ENCODE results near the gene PRSS53.
"Not testable (repeated sequence)": the region's sequence is repeated elsewhere in the genome, so short reads cannot be mapped to it uniquely, and the experiment has no call there.

PRSS53 gene

GRCh38 chr16:31088459-31089183, at the start of gene PRSS53:
Gene PRSS53 (minus strand): TSS chr16:31088943. CDS start chr16:31088809, 134 bp downstream.
- DNase-seq (ENCODE audit: low read depth in 2 of 2, low spot score in 1 of 2): no peak

GRCh38 chr16:31136822-31137499, 48.2 kb upstream of the PRSS53 start:
- not testable (repeated sequence) for DNase-seq (ENCODE audit: low read depth in 2 of 2, low spot score in 1 of 2)

GRCh38 chr16:31136287-31136662, 47.5 kb upstream of the PRSS53 start:
- no peak for DNase-seq (ENCODE audit: low read depth in 2 of 2, low spot score in 1 of 2)

- no peak for DNase-seq (ENCODE audit: low read depth in 2 of 2, low spot score in 1 of 2)
Measured at GRCh38 chr16:31135535-31136286, 47.0 kb upstream of the PRSS53 start, which contains the start of gene PRSS8. Gene PRSS8 (minus strand): TSS chr16:31135727. CDS start chr16:31135498, 229 bp downstream.

GRCh38 chr16:31134625-31135534, 46.1 kb upstream of the PRSS53 start:
- DNase-seq (ENCODE audit: low read depth in 2 of 2, low spot score in 1 of 2): no peak

- DNase-seq (ENCODE audit: low read depth in 2 of 2, low spot score in 1 of 2): no peak
Measured at GRCh38 chr16:31134091-31134571, 45.4 kb upstream of the PRSS53 start.

GRCh38 chr16:31133046-31133501, 44.3 kb upstream of the PRSS53 start:
- no peak for DNase-seq (ENCODE audit: low read depth in 2 of 2, low spot score in 1 of 2)

- no peak for DNase-seq (ENCODE audit: low read depth in 2 of 2, low spot score in 1 of 2)
Measured at GRCh38 chr16:31132303-31132979, 43.7 kb upstream of the PRSS53 start.

GRCh38 chr16:31131841-31132271, 43.1 kb upstream of the PRSS53 start:
- DNase-seq (ENCODE audit: low read depth in 2 of 2, low spot score in 1 of 2): no peak

GRCh38 chr16:31131416-31131815, 42.7 kb upstream of the PRSS53 start:
- no peak for DNase-seq (ENCODE audit: low read depth in 2 of 2, low spot score in 1 of 2)

GRCh38 chr16:31130899-31131298, 42.2 kb upstream of the PRSS53 start:
- no peak for DNase-seq (ENCODE audit: low read depth in 2 of 2, low spot score in 1 of 2)

- DNase-seq (ENCODE audit: low read depth in 2 of 2, low spot score in 1 of 2): no peak
Measured at GRCh38 chr16:31130336-31130891, 41.7 kb upstream of the PRSS53 start.

GRCh38 chr16:31129568-31130335, 41.0 kb upstream of the PRSS53 start:
- DNase-seq (ENCODE audit: low read depth in 2 of 2, low spot score in 1 of 2): no peak

GRCh38 chr16:31128711-31129567, 40.2 kb upstream of the PRSS53 start:
- DNase-seq (ENCODE audit: low read depth in 2 of 2, low spot score in 1 of 2): no peak

GRCh38 chr16:31127182-31127581, 38.4 kb upstream of the PRSS53 start:
- no peak for DNase-seq (ENCODE audit: low read depth in 2 of 2, low spot score in 1 of 2)

- no peak for DNase-seq (ENCODE audit: low read depth in 2 of 2, low spot score in 1 of 2)
Measured at GRCh38 chr16:31125844-31126243, 37.1 kb upstream of the PRSS53 start.

GRCh38 chr16:31120129-31120528, 31.4 kb upstream of the PRSS53 start:
- no peak for DNase-seq (ENCODE audit: low read depth in 2 of 2, low spot score in 1 of 2)

All from stimulated activated CD8-positive, alpha-beta memory T cell treated with anti-CD3 and anti-CD28 coated beads, Interleukin-4, amount 100 ng/mL, for 1 hour (primary cell).